ENCODE data around the gene INPP5J.

DNA sequence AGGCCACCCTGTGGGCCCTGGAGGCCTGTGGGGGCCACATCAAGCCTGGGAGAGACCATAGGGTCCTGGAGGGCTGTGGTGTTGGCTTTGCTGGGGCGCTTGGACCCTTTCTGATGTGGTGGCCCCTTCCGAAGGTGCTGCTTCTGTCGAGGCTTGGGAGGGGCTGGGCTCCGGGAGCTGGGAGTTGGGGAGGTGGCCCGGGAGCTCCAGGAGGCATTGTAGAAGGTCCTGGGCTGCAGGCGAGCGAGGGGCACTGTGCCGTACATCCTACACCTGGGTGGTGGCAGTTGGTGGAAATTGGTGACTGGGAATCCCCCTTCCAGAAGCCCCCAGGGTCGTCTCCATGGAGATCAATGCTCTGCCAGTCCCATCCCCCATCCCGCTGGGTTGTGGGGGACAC is 15.0 kb downstream of the INPP5J start:
- TF ChIP-seq POLR2A (IDR thresholded peaks at IDR 0.05), result no peak
- no peak for TF ChIP-seq POLR2AphosphoS5 (IDR thresholded peaks at IDR 0.05)
- TF ChIP-seq, protein P1, sequence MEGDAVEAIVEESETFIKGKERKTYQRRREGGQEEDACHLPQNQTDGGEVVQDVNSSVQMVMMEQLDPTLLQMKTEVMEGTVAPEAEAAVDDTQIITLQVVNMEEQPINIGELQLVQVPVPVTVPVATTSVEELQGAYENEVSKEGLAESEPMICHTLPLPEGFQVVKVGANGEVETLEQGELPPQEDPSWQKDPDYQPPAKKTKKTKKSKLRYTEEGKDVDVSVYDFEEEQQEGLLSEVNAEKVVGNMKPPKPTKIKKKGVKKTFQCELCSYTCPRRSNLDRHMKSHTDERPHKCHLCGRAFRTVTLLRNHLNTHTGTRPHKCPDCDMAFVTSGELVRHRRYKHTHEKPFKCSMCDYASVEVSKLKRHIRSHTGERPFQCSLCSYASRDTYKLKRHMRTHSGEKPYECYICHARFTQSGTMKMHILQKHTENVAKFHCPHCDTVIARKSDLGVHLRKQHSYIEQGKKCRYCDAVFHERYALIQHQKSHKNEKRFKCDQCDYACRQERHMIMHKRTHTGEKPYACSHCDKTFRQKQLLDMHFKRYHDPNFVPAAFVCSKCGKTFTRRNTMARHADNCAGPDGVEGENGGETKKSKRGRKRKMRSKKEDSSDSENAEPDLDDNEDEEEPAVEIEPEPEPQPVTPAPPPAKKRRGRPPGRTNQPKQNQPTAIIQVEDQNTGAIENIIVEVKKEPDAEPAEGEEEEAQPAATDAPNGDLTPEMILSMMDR (IDR thresholded peaks at IDR 0.05 in 8 of 11, conservative IDR thresholded peaks at IDR 0.05 in 3 of 11), result no peak

All from spleen (tissue), 7 donors.